GM19452 (cell line): ENCODE results near the gene TNXB.
"Not testable (repeated sequence)": the region's sequence is repeated elsewhere in the genome, so short reads cannot be mapped to it uniquely, and the experiment has no call there.

Experiments
- ATAC-seq: cut with Tn5 transposase; IDR thresholded peaks from one replicate; pipeline ENCODE4 v1.9.1; 2021; ENCODE audit not compliant: unreplicated experiment

The TNXB gene

GRCh38 chr6:32067521-32067920 is 41.6 kb downstream of the TNXB start:
- ATAC-seq: not testable (repeated sequence)

- no peak for ATAC-seq
These were observed 44.4 kb downstream of the TNXB start for GRCh38 chr6:32064706-32065105.

DNA sequence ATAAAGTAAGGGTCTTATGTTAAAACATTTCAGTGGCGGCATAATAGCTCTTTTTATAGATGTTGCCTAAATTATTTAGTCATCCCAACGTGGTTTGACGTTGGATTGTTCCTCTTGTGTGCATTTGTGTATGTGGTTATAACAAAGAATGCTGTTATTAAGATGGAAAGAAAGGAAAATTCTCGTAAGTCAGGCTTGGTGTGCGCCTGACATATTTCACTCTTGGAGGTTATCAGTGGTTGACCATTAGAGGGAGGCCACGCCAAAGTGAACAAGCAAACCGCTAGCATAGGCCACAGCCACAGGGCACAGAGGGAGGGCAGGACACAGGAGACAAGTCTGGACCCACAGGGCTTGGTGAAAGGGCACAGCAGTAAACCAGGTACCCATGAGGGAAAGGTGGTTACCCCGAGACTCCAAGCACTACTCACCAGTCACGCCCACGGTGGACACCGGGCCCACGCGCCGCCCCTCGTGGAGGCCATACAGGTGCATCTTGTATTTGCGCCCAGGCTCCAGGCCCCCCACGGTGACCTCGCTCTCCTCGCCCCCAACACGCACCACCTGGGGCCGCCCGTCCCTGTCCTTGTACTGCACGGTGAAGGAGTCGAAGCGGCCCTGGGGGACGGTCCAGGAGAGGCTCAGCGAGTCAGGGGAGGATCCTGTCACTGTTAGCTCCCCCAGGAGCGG is 48.0 kb downstream of the TNXB start:
- ATAC-seq: no peak

DNA sequence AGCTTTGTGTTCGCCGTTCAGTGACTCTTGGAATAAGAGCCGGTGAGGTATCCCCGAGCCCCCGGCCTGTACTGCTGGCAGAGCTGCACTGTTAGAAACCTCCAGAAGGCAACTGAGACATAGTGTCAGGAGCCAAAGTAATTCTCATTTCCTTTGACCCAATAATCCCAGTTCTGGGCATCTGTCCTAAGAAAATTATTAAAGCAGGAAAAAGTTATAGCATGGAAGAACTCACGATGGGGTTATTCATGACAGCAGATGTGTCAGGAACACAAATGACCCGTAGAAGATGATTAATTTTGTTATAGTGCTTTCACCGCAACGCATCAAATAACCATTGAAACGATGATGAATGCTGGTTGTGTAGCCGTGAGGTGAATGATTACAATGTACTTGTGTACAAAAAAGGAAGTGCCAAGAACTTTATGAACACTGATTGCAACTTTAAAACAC is 50.6 kb downstream of the TNXB start:
- ATAC-seq: no peak

- ATAC-seq: no peak
These were observed 51.2 kb downstream of the TNXB start for GRCh38 chr6:32057966-32058365.

- ATAC-seq: no peak
These were observed 52.9 kb downstream of the TNXB start for GRCh38 chr6:32056254-32056653.

DNA sequence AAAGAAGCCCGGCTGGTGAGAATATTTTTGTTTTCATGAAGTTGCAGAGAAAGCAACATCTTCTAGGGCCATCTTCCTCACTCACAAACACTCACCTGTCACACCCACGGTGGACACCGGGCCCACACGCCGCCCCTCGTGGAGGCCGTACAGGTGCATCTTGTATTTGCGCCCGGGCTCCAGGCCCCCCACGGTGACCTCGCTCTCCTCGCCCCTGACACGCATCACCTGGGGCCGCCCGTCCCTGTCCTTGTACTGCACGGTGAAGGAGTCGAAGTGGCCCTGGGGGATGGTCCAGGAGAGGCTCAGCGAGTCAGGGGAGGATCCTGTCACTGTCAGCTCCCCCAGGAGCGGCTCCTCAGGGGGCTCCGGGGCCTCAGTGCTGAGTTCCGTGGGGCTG is 53.4 kb downstream of the TNXB start:
- not testable (repeated sequence) for ATAC-seq

GRCh38 chr6:32053314-32053713 is 55.8 kb downstream of the TNXB start:
- not testable (repeated sequence) for ATAC-seq

GRCh38 chr6:32052626-32053025 is 56.5 kb downstream of the TNXB start:
- not testable (repeated sequence) for ATAC-seq

- ATAC-seq: no peak
These were observed 58.6 kb downstream of the TNXB start for GRCh38 chr6:32050562-32050961.

- not testable (repeated sequence) for ATAC-seq
These were observed 59.4 kb downstream of the TNXB start for GRCh38 chr6:32049736-32050135.

- not testable (repeated sequence) for ATAC-seq
These were observed 60.0 kb downstream of the TNXB start for GRCh38 chr6:32049149-32049548.

GRCh38 chr6:32047855-32048766 is 61.0 kb downstream of the TNXB start:
- no peak for ATAC-seq

- ATAC-seq: no peak
These were observed 61.6 kb downstream of the TNXB start for GRCh38 chr6:32047539-32047854.

- no peak for ATAC-seq
These were observed 62.1 kb downstream of the TNXB start for GRCh38 chr6:32047084-32047478.

DNA sequence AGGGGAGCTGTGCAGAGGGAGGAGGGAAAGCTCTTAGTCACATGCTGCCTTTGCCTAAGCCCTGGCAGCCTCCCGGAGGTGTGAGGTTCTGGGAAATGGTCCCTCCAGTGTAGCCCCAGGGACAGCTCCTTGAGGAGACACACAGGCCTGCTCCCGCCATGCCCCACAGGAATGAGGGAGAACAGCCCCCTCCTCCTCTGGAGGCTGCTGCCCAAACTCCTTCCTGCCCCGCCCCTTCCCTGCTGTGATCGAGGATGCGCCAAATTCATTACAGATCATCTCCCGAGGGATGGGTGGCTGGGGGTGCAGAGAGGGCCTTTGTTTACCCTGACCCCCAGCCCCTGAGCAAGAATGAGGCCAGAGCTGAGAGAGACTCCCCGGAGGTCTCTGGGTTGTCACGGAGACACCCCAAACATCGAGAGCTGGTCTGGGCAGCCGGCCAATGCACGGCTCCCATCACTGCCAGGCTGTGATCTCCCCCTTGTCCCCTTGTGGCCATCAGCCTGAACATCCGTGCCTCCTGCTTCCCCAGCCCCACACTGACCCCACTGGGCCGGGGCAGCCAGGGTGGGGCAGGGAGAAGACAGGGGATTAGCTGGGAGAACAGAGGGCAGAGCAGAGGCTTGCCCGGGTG is 62.6 kb downstream of the TNXB start:
- ATAC-seq: no peak

DNA sequence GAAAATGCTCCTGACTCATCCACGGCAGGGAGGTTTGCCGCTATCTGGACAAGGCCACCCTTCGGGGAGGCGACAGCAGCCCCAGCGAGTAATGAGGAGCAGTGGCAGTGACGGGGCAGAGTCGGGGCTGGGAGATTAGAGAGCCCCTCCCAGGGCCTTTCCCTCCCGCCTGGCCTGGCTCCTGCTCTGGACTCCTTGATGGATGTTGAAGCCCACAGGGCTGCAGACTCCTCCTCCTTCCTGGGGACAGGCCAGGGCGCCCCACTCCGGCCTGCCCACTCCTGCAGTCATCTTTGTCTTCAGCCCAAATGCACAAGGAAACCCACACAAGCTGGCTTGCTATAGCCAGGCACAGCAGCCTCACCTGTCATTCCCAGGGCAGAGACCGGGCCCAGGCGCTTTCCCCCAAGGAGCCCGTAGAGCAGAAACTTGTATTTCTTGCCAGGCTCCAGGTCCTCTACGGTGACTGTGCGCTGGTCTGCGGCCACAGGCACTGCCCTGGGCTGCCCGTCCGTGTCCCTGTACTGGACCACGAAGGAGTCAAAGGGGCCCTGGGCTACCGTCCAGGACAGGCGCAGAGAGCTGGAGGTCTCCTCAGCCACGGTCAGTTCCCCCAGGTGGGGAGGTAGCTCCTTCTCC is 63.2 kb downstream of the TNXB start:
- ATAC-seq: no peak

DNA sequence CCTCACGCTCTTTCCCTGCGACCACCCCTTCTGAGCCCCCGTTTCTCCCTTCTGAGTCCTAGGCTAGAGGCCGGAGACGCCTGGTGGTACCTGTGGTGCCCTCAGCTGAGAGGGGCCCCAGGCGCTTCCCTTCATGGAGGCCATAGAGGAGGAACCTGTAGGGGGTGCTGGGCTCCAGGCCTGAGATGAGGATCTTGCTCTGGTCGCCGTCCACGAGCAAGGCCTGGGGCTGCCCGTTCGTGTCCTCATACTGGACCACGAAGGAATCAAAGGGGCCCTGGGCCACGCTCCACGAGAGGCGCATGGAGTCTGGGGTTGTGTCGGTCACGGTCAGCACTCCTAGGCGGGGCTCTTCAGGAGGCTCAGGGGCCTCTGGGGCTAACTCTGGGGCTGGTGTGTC is 64.2 kb downstream of the TNXB start:
- ATAC-seq: not testable (repeated sequence)

DNA sequence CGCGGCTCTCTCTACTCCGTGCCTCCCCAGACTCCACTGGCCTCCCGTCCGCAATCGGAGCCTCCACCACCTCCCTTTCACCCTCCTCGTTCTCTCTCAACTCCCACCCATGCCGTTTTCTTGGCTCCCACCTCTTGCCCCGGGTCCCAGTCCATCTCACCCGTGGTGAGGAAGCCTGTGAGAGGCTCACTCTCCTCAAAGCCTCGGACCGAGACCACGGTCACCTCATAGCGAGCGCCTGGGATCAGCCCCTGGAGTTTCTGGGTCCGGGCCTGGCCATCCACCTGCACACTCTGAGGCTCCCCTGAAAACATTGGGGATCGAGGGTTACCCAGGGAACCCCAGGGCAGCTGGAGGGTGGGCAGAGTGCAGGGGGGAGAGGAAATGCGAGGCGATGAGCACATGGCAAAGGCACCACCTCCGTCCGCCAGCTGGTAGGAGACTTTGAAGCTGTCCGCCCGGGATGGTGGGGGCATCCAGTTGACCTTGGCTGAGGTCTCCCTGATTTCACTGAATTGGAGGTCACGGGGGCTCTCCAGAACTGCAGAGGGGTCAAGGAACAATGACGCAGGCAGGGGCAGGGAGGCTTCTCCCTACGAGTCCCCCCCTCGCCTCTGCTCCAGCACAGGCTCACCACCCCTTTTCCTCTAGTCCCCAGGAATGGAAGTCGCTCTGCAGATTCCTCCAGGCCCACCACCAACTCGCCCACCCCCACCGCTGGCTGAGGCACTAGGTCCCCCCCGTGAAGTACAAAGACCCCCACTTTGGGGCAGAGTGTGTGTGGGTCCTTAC is 65.4 kb downstream of the TNXB start:
- ATAC-seq: not testable (repeated sequence)

GRCh38 chr6:32042276-32042675 is 66.9 kb downstream of the TNXB start:
- ATAC-seq: not testable (repeated sequence)
